AG04449 (cell line): ENCODE measurements around the gene ZNF335.
A peak's percentile ranks its signal among the peaks of the same experiment; 100 is the strongest.

Experiments
- CTCF ChIA-PET: fragments of 350-600 bp; formaldehyde crosslinking; extraction: SDS; loops from one replicate; lab custom pipeline; 2021; ENCODE audit warnings: antibody characterized with exemption; lab: Yijun Ruan, JAX
- POLR2A ChIA-PET: fragments of 400-600, 350-600 bp; formaldehyde crosslinking; extraction: SDS; loops from one replicate; lab custom pipeline; 2020; ENCODE audit warnings: antibody characterized with exemption, inconsistent platforms; lab: Yijun Ruan, JAX
- DNase-seq: peaks from one replicate; pipeline ENCODE4 v3.0.0-alpha.2; 2010; ENCODE audit warnings: low read depth, low spot score
- H3K4me3 ChIP-seq: 2 replicates; pipeline ENCODE4 v1.5.1; 2011; ENCODE audit warnings: low read depth, mild to moderate bottlenecking, control low read depth, low read length
- TF ChIP-seq, protein P1 (sequence below): IDR thresholded peaks from one replicate; pipeline ENCODE4 v1.5.1; 2011; ENCODE audit warnings: mild to moderate bottlenecking, moderate library complexity, low read length, control low read depth, inconsistent platforms; ENCODE audit not compliant: insufficient read depth; ENCODE audit errors: missing control alignments

ZNF335 gene

GRCh38 chr20:45967551-45968080, 4.4 kb downstream of the ZNF335 start:
- TF ChIP-seq, protein P1, sequence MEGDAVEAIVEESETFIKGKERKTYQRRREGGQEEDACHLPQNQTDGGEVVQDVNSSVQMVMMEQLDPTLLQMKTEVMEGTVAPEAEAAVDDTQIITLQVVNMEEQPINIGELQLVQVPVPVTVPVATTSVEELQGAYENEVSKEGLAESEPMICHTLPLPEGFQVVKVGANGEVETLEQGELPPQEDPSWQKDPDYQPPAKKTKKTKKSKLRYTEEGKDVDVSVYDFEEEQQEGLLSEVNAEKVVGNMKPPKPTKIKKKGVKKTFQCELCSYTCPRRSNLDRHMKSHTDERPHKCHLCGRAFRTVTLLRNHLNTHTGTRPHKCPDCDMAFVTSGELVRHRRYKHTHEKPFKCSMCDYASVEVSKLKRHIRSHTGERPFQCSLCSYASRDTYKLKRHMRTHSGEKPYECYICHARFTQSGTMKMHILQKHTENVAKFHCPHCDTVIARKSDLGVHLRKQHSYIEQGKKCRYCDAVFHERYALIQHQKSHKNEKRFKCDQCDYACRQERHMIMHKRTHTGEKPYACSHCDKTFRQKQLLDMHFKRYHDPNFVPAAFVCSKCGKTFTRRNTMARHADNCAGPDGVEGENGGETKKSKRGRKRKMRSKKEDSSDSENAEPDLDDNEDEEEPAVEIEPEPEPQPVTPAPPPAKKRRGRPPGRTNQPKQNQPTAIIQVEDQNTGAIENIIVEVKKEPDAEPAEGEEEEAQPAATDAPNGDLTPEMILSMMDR, result no peak
- CTCF ChIA-PET, result interaction anchor here (1.0 to 6.6 kb wide), 11 partner anchors 7 to 197 kb away, joined by 3 to 125 read pairs (median 21); partner anchors contain the start of genes CTSA, NEURL2 and SPATA25

DNA sequence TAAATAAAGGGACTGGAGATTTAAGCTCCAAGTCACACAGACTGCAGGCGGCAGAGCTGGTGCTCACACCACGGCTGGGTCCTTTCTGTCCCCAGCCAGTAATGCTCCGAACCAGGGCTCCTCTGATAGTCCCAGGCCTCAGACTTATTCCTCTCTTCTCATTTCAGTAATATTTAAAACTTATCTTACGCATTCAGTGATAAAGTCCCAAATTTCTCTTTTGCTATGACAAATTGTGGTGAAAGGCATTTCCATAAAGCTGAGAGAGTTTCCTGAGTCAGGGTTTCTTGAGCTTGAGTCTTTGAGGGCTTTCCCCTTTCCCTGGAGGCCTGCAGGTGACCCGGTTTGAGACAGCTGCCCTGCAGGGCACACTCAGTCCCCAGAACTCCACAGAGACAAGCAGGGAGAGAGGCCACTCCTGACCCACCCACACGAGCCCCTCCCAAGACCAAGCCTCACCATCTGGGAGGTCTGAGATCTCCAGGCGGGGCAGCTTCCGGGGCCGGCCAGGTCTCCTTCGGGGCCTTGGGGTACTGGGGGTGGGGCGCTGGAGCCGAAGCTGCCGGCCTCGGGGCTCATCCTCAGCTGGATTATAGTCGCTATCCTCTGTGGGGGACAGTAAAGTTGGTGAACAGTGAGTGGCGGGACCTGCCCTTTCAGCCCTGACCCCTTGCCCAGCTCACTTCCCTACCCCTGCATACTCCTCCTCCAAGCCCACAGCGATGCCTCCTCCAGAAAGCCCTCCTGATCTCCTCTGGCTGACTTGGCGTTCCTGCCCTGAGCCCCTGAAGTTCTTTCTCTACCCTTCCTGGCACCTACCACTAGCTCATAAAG, 6.6 kb downstream of the ZNF335 start:
- ChIA-PET POLR2A (interaction anchor here (0.7 kb wide), 1 partner anchor 85 kb away, joined by 3 read pairs; the partner anchor contains the start of gene ZSWIM1), CTCF (interaction anchor here (1.0 to 6.6 kb wide), 5 partner anchors 10 to 165 kb away, joined by 3 to 63 read pairs (median 14); partner anchors contain the start of genes CTSA and NEURL2)
- TF ChIP-seq, protein P1, result no peak
- no peak for DNase-seq
- H3K4me3 ChIP-seq, result no peak overlapping the region

More at GRCh38 chr20:45967551-45968080, 4.4 kb downstream of the ZNF335 start:
- no peak overlapping the region for H3K4me3 ChIP-seq
- DNase-seq, result no peak
- POLR2A ChIA-PET, result interaction anchor here (0.9 to 2.5 kb wide), 2 partner anchors 16 to 33 kb away, joined by 3 to 5 read pairs; partner anchors contain the start of gene PCIF1

DNA sequence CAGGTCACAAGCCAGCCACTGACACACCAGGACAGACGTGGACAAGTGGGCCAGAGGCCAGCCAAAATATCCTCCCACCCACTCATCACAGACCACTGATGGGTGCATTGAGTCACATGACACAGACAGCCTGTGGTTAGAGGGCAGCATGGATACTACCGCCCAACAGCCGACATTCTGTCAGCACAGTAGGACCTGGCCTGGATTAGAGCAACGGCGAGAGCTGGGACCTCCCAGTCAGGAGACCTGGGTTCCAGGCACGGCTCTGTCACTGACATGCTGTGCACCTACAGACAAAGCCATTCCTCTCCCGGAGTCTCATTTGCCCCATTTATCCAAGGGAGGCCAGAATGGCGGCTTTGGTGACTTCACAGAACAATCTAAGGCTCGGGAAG, 8.0 kb downstream of the ZNF335 start:
- CTCF ChIA-PET, result interaction anchor here (0.8 to 7.1 kb wide), 5 partner anchors 7 to 142 kb away, joined by 3 to 125 read pairs (median 17); partner anchors contain the start of gene ZNF335
- no peak for DNase-seq
- POLR2A ChIA-PET, result no interaction called here

GRCh38 chr20:45963059-45964005, 8.7 kb downstream of the ZNF335 start:
- TF ChIP-seq, protein P1, result peak; percentile 26
- H3K4me3 ChIP-seq, result no peak overlapping the region
- no peak for DNase-seq
- ChIA-PET CTCF (interaction anchor here (0.7 to 7.1 kb wide), 12 partner anchors 7 to 164 kb away, joined by 3 to 125 read pairs (median 7); partner anchors contain the start of genes TNNC2 and ZNF335), POLR2A (no interaction called here)

More for the DNA sequence above, 8.0 kb downstream of the ZNF335 start:
- no peak overlapping the region for H3K4me3 ChIP-seq
- TF ChIP-seq, protein P1, result no peak

DNA sequence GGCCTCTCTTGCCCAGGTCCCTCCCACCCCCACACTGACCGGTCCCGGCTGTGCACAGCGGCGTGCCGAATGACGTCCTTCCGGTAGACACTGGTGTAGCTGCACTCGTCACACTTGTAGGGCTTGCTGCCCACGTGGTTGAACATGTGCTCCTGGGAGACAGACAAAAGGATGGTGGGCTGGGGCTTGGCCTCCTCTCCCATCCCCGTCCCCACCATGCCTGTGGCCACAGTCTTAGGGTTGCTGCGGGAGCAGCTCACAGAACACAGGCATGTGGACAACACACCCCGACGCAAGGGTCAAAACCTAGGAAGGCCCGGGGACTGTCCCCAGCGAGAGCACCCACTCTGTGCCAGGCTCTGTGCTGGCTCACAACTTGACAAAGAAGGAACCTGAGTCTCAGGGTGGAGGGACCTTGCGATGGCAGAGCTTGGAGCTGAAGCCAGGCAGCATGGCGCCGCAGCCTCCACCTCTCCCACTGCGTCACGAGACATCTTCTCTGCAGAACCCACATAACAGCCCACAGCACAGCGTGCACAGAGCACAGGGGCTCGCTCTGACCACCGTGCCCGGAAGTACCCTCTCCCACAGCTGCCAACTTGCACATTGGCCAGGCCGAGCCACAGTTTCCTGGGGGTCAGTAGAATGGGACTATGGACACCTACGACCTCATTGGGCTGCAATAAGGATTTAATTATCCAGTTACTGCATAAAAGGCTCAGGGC, 9.8 kb downstream of the ZNF335 start:
- DNase-seq, result no peak
- CTCF ChIA-PET, result interaction anchor here (0.7 to 7.1 kb wide), 12 partner anchors 8 to 163 kb away, joined by 3 to 125 read pairs (median 8); partner anchors contain the start of gene ZNF335
- no peak overlapping the region for H3K4me3 ChIP-seq
- TF ChIP-seq, protein P1, result no peak
- POLR2A ChIA-PET, result interaction anchor here (2.9 kb wide), 1 partner anchor 8 kb away, joined by 11 read pairs; no protein-coding TSS in a partner anchor
